GM19025 (cell line): ENCODE measurements around the gene SORCS2.

Experiments used
- ATAC-seq: cut with Tn5 transposase; IDR thresholded peaks from one replicate; pipeline ENCODE4 v1.9.1; 2021; ENCODE audit warnings: mild to moderate bottlenecking, low read depth, moderate library complexity; ENCODE audit not compliant: unreplicated experiment

Gene SORCS2

GRCh38 chr4:7332216-7333023 lies 140.1 kb downstream of the SORCS2 start:
- ATAC-seq, result no peak

DNA sequence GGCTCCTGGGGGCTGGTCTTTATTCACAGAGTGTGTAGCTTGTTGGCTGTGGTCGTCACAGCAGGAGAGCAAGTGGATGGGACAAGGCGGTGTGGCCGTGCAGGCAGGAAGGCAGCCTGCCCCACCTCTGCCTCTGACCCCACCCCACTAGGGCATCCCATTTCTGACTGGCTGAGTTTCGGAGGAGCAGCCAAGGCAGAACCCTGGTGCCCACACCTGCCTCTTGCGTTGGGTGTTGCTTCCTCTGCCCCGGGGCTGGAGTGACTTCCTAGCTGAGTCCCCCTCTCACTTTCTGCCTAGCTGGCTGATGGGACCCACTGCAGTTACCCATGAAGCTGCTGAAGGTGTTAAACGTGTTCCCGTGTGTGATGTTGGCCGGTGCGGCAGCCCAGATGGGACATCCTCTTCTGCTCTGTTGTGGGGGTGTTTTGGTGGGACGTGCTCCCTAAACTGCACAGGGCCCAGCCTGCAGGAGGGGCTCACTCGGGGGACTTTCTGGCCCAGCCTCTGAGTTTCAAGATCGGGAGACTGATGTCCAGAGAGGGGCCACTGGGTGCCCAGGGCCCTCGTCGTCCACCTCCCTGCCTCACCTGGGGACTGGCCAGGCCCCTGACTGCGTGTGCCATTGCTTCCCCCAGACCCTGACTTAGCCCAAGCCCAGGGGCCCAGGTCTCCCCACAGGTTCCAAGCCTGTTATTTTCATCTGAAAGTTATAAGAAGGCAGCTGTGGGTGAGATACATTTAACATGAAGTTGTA lies 140.9 kb downstream of the SORCS2 start:
- ATAC-seq, result no peak

- ATAC-seq, result no peak
These were observed 141.6 kb downstream of the SORCS2 start for GRCh38 chr4:7333801-7334421.

- no peak for ATAC-seq
These were observed 142.4 kb downstream of the SORCS2 start for GRCh38 chr4:7334521-7335275.

- ATAC-seq, result no peak
These were observed 143.2 kb downstream of the SORCS2 start for GRCh38 chr4:7335344-7336066.

DNA sequence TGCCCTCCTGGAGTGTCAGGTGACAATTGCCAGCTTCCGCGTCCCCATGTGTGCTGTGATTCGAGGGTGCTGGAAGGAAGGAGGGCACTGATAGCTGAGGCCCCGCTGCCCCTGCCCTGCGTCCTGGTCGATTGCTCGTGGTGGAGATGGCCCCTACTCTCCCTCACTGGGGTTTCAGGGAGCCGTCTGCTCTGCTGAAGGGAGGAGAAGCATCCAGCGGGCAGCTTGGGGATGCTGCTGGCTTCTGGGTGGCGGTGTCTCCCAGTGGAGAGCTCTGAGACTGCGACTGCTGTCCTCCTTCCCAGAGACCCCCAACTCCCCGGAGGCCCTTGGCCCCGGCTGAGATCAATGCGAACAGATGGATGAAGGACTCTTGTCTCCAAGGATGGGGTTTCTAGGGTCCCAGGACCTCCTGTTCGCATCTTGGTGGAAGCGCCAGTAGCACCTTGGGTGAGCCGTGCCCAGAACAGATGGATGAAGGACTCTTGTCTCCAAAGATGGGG lies 143.8 kb downstream of the SORCS2 start:
- ATAC-seq, result no peak

- no peak for ATAC-seq
These were observed 144.4 kb downstream of the SORCS2 start for GRCh38 chr4:7336732-7337131.

DNA sequence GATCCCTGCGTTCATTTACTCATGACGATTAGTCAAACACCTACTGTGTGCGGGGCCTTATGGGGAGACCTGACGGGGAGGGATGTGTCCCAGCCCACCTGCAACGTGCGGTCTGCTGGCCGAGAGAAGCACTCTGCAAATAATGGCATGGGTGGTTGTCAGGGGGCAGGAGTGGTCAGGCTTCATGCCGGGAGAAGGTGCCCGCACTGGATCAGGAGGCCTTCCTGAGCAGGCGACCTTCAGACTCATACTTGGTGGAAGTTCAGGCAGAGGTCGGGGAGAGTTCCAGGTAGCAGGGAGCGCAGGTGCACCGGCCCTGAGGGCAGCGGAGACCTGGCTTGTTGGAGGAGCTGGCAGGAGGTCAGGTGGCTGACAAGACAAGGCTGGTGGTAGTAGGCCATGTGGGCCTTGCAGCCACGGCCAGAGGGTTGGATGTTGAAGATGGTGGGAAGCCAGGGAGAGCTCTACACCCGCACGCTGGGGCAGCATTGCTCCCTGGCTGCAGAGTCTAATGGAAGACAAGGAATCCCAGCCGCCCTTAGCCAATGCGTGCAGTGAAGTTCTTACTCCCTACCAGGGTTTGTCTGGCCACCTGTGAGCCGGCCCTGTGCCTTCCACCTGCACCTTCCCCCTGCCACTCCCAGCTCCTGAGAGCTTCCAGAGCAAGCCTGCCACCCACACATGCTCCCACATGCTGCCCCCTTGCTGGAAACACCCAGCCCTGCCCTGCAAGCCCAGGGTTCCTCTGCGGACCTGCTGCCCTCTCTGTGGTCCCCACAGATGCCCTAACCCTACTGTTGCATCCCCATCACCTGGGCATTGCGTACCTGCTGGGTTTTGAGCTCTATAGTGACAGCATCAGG lies 145.1 kb downstream of the SORCS2 start:
- ATAC-seq, result no peak

- ATAC-seq, result no peak
These were observed 145.7 kb downstream of the SORCS2 start for GRCh38 chr4:7338059-7338452.

GRCh38 chr4:7338876-7339623 lies 146.7 kb downstream of the SORCS2 start:
- ATAC-seq, result no peak

DNA sequence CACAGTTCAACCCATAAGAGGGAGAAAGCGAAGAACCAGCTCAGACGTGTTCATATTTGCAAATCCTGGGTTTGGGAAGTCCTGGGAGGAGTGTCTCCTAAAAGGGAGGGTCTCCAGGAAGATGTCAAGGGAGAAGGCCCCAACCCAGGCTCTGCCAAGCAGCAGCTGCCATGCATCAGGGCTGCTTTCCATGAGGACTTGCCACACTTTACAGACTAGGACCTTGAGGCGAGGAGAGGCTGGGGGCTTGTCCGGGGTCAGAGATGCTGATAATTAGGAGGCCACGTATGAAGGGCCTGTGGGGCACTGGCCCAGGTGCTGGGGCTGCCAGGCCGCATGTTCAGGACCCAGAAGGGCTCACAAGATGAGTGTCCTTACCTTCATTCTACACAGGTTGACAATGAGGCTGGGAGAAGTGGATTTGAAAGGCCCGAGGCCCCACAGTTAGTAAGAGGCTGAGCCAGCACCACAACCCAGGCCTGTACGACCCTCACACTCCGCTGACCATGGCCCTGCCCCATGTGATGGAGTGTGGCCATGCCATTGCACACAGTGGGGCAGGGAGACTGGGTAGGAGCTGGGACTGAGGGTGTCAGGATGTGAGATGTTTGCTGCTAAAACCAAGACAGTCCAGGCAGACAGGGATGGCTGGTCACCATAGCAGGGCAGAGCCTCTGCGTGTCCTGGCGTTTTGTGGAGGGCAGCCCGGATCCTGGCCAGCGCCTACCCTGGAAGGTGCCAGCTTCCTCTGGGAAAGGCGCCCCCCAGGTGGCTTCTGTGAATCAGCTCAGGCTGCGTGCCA lies 147.6 kb downstream of the SORCS2 start:
- no peak for ATAC-seq

GRCh38 chr4:7340553-7341433 lies 148.5 kb downstream of the SORCS2 start:
- ATAC-seq, result no peak

DNA sequence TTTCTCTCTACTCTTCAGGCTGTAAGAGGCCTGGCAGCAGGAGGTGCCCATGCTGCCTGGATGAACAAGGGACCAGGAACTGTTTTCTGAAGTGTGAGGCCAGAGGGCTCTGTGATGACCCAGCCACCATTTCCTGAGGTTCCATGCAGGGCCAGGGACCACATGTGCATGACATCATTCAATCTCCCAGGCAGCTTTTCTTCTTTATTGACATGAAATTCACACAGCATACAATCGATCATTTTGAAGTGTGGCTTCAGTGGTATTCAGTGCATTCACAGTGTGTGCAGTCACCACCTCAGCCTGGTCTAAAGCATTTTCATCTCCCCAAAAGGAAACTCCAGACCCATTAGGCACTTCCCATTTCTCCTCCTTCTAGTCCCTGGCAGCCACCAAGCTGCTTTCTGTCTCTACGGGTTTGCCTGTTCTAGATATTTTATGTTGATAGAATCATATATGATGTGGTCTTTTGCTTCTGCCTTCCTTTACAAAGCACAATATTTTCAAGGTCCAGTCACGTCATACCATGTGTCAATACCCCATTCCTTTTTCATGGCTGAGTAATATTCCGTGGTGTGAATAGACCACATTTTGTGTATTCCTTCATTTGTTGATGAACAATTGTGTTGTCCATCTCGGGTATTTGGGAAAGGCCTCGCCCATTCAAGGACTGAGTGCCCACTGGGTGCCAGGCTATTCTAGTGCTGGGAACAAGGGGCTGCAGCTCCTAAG lies 149.3 kb downstream of the SORCS2 start:
- no peak for ATAC-seq

- ATAC-seq, result no peak
These were observed 150.1 kb downstream of the SORCS2 start for GRCh38 chr4:7342223-7343080.

DNA sequence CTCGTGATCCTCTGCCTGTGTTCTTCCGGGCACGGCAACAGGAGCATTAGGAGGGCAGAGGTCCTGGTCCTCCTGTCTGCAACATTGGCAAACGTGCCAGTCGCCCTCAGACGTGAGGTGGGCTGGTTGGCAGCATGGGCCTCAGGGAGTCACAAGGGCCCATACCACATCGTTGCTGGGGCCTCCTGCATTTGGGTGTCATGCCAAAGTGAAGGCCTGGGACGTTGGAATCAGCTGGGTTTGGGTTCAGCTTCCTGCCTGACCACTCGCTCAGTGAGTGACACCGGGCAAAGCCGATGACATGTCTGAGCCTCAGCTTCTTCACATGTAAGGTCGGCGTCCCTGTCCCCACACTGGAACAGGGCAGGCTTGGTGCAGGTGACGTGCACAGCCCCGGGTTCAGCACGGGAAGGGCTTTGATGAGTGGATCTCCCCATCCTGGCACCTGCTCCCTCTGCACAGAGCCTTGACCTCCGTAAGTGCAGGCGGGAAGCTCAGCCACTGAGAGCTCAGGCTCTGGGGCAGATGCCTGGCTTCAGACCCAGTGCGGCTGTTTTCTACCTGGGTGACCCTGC lies 150.8 kb downstream of the SORCS2 start:
- no peak for ATAC-seq
